Astrocyte of the spinal cord (primary cell): Measurements from ENCODE around the gene FAM240B.

Experiments
- DNase-seq: peaks from one replicate; pipeline ENCODE4 v3.0.0; 2011; ENCODE audit warnings: low read depth, low spot score
- H3K4me3 ChIP-seq: 2 replicates; pipeline ENCODE4 v1.5.1; 2011; ENCODE audit warnings: low read depth, mild to moderate bottlenecking, low read length, moderate library complexity
- CTCF ChIP-seq: IDR thresholded peaks from 2 replicates; pipeline ENCODE4 v1.5.1; 2012; ENCODE audit warnings: low read depth, mild to moderate bottlenecking, low read length, inconsistent platforms
- in situ Hi-C: cut with HindIII; loops from 2 replicates; pipeline ENCODE4 v1.10.0; 2017; ENCODE audit warnings: low sequenced_read_pairs

FAM240B gene

GRCh38 chr9:38707885-38708637 is 11.9 kb downstream of the FAM240B start:
- DNase-seq = no peak
- TF ChIP-seq CTCF = peak; percentile 38
- H3K4me3 ChIP-seq = no peak overlapping the region
- in situ Hi-C loops = no loop called here

DNA sequence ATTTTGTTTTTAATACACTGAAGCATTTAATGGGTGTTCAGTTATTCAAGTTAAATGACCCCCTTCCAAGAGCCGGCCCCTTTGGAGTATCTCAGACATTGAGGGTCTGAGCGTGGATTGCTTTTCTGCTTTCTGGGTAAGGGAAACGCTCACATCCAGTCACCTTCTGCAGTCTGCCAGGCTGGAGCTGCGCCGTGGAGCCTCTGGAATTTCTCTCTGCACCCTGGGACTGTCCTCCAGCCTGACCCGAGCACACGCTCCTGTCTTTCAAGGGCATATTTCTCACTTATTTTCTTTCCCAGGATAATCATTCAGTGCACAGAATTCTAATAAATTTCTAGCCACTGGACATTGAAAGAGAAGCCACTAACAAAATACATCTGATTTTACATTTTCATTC is 13.4 kb downstream of the FAM240B start:
- no peak overlapping the region for H3K4me3 ChIP-seq
- DNase-seq = no peak
- TF ChIP-seq CTCF = no peak
- in situ Hi-C loops = no loop called here

GRCh38 chr9:38705917-38706316 is 14.0 kb downstream of the FAM240B start:
- in situ Hi-C loops = no loop called here
- H3K4me3 ChIP-seq = no peak overlapping the region
- no peak for TF ChIP-seq CTCF
- DNase-seq = no peak

DNA sequence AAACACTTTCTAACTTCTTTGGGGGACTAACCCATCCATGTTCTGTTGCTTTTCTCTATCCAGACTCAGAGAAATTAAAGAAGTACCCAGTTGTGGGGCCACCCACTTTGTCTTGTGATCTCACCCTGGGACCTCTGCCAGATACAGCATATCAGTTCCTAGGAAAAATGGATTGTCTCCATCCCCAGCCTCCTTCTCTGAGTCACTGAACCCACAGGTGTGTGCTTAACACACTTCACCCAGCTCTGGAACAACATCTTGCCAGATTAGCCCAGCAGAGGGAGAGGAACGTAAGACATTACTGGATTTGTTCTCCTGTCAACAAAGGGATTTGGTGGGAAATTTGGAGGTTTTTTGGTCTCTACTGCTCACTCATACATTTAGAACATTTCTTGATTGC is 19.2 kb downstream of the FAM240B start:
- peak; percentile 19 for TF ChIP-seq CTCF
- peak; percentile 71 for DNase-seq
- in situ Hi-C loops = no loop called here
- H3K4me3 ChIP-seq = no peak overlapping the region

- DNase-seq = no peak
- H3K4me3 ChIP-seq = no peak overlapping the region
- TF ChIP-seq CTCF = no peak
- in situ Hi-C loops = no loop called here
Observed at GRCh38 chr9:38699337-38699736, 20.6 kb downstream of the FAM240B start.

GRCh38 chr9:38697776-38698300 is 22.1 kb downstream of the FAM240B start:
- DNase-seq = no peak
- TF ChIP-seq CTCF = no peak
- no peak overlapping the region for H3K4me3 ChIP-seq
- in situ Hi-C loops = no loop called here
